IPS-20b (cell line): ENCODE results near the gene CRACR2A.

ENCODE experiments used
- H3K27ac ChIP-seq: one replicate; pipeline ENCODE4 v1.5.1; 2013; ENCODE audit warnings: low read length
- H3K27me3 ChIP-seq: 2 replicates; pipeline ENCODE4 v1.6.1; 2013; ENCODE audit warnings: mild to moderate bottlenecking, low read length, inconsistent platforms; ENCODE audit not compliant: insufficient read depth
- H3K36me3 ChIP-seq: 2 replicates; pipeline ENCODE4 v1.6.1; 2013; ENCODE audit warnings: low read depth, mild to moderate bottlenecking, inconsistent platforms, low read length, moderate library complexity; ENCODE audit not compliant: insufficient read depth
- H3K4me1 ChIP-seq: 2 replicates; pipeline ENCODE4 v1.6.1; 2013; ENCODE audit warnings: mild to moderate bottlenecking, control low read depth, inconsistent platforms, low read length, moderate library complexity; ENCODE audit not compliant: insufficient read depth
- H3K4me3 ChIP-seq: 2 replicates; pipeline ENCODE4 v1.5.1; 2013; ENCODE audit warnings: mild to moderate bottlenecking, low read length, inconsistent platforms
- H3K9ac ChIP-seq: 2 replicates; pipeline ENCODE4 v1.6.1; 2013; ENCODE audit warnings: low read depth, mild to moderate bottlenecking, inconsistent platforms, low read length, moderate library complexity
- H3K9me3 ChIP-seq: 2 replicates; pipeline ENCODE4 v1.6.1; 2013; ENCODE audit warnings: mild to moderate bottlenecking, low read depth, low read length, inconsistent platforms; ENCODE audit not compliant: insufficient read depth

Gene CRACR2A

DNA sequence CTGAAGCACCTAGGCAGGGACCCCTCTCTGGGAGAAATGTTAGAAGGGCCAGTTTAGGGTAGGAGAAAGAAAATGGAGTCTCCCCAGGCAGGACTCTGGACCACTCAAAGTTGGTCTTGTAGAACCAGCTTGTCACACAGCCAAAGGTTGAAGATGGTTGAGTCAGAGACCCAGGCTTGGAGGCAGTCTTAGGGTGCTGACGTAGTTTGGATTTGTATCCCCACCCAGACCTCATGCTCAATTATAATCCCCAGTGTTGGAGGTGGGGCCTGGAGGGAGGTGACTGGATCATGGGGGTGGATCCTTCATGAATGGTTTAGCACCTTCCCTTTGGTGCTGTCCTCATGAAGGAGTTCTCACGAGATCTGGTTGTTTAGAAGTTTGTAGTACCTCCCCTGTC lies 121.2 kb downstream of the CRACR2A start:
- H3K27me3 ChIP-seq = no peaks in the 10 kb centered on the region
- no peak overlapping the region for H3K4me3 ChIP-seq
- no peak overlapping the region for H3K9ac ChIP-seq
- H3K36me3 ChIP-seq = no peaks in the 10 kb centered on the region
- H3K9me3 ChIP-seq = no peaks in the 10 kb centered on the region
- H3K27ac ChIP-seq = no peak overlapping the region
- no peaks in the 10 kb centered on the region for H3K4me1 ChIP-seq

DNA sequence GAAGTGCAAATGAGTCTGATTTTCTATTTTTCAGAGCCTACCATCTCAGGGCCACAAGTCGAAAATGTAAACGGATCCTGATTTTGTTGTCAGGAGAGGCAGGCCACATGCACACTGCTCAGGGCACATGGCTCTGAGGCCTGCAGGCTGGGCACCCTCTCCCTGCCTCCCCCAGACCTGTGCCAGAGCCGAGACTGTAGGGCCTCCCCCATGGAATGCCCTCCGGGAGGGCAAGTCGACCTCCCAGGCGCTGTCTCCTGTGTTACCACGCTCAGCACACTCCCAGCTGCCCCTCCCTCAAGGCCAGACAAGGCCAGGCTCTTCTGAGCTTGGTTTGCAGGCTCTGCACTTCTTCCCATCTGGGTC lies 121.7 kb downstream of the CRACR2A start:
- Histone ChIP-seq H3K9ac (no peak overlapping the region), H3K9me3 (no peaks in the 10 kb centered on the region), H3K27ac (no peak overlapping the region), H3K4me3 (no peak overlapping the region), H3K4me1 (no peaks in the 10 kb centered on the region), H3K36me3 (no peaks in the 10 kb centered on the region), H3K27me3 (no peaks in the 10 kb centered on the region)

DNA sequence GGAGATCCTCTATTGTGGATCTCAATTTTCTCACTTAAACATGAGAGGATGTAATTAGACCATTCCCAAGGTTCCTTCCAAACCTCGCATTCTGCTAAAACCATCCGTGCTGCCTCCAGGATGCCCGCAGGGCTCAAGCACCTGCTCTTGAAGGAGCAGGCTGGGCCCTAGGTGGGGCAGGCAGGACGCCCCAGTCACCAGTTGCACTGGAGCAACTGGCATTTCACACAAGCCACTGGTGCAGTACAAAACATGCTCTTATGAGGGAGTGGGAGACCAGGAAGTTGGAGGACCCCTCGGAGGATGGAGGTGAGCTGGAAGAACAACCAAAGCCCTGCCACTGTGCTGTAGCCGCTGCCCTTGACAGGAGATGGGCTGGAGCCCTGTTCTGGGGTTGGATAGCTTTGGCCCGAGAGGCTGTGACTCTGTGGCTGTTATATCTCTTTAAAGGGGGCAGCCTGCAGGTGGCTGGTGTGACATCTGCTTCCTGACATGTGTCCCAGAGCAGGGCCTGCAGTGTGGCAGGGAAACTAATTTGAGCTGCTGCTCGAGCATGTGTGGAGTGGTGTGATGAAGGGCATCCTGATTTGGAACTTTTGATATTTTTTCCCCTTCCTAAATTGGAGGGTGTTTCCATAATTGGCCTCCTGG lies 122.2 kb downstream of the CRACR2A start:
- Histone ChIP-seq H3K27me3 (no peaks in the 10 kb centered on the region), H3K4me3 (no peak overlapping the region), H3K9me3 (no peaks in the 10 kb centered on the region), H3K27ac (no peak overlapping the region), H3K36me3 (no peaks in the 10 kb centered on the region), H3K9ac (no peak overlapping the region), H3K4me1 (no peaks in the 10 kb centered on the region)

DNA sequence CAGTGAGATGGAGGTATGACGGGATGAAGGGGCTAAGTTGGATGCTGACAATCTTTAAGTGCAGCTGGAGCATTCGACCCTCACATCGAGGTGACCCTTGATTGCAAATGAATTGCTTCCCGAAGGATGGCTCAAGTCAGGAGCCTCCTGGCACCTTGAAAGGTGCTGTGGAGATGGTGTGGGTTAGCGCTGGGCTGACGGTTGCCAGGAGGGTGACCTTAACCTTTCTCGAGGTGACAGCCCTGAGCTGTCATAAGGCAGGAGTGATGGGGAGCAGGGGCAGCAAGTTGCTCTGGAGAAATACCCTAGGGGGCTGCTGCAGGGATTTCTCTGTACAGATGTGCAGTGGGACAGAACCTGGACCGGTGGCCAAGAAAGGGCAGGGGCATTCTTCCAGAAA lies 122.8 kb downstream of the CRACR2A start:
- Histone ChIP-seq H3K9ac (no peak overlapping the region), H3K9me3 (no peaks in the 10 kb centered on the region), H3K4me1 (no peaks in the 10 kb centered on the region), H3K4me3 (no peak overlapping the region), H3K27ac (no peak overlapping the region), H3K36me3 (no peaks in the 10 kb centered on the region), H3K27me3 (no peaks in the 10 kb centered on the region)

DNA sequence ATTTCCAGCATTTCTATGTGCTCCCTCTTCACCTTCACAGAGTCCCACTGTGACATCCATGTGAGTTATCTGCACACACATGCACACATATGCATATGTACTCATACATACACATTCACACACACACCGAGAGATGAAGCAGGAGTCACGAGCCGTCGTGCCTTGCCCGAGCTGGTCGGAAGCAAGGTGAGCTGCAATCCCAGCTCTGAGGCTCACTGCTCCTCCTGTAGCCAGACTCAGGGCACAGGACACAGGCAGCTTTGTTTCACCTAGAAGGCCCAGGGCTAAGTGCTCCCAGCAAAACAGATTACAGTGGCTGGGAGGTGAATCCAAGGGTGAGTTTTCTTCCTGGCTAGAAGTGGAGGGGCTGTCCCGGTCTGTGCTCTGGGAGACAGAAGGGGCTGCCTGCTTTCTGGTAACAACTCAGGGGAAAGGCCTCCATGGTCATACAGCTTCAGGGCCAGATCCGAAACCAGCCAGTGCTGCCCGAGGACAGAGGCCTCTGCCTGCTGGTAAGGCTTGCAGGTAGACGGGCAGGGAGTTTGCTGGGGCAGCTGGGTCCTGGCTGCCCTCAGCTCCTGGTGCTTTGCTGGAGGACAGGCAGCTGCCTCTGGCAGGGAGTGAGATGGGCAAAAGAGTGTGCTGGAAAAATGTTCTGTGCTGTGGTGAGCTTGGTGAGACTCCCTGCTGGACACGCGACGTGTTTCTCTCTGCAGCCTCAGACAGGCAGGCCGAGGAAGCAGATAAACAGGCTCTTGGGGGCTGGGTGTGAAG lies 123.7 kb downstream of the CRACR2A start:
- no peak overlapping the region for H3K4me3 ChIP-seq
- H3K9ac ChIP-seq = no peak overlapping the region
- no peaks in the 10 kb centered on the region for H3K4me1 ChIP-seq
- no peaks in the 10 kb centered on the region for H3K36me3 ChIP-seq
- H3K9me3 ChIP-seq = no peaks in the 10 kb centered on the region
- no peaks in the 10 kb centered on the region for H3K27me3 ChIP-seq
- H3K27ac ChIP-seq = no peak overlapping the region

DNA sequence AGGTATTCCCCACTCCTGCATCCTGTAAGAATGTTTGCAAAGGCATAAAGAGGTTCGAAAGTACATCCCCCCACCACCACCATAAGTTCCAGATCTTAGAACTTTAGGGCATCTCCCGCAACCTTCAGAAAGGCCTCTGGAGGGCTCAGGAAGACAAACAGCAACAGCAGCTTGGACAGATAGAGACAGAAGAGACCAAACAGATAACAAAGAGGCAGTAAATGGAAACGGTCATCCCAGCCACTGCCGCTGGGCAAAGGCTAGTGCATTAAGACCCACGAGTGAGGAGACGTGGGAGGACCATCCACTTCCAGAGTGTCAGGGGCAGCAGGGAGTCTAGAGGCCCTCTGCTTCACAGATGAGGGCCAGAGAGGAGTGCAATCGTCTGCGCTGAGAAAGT lies 124.3 kb downstream of the CRACR2A start:
- H3K9ac ChIP-seq = no peak overlapping the region
- H3K27ac ChIP-seq = no peak overlapping the region
- no peaks in the 10 kb centered on the region for H3K27me3 ChIP-seq
- no peak overlapping the region for H3K4me3 ChIP-seq
- no peaks in the 10 kb centered on the region for H3K4me1 ChIP-seq
- H3K9me3 ChIP-seq = no peaks in the 10 kb centered on the region
- no peaks in the 10 kb centered on the region for H3K36me3 ChIP-seq

DNA sequence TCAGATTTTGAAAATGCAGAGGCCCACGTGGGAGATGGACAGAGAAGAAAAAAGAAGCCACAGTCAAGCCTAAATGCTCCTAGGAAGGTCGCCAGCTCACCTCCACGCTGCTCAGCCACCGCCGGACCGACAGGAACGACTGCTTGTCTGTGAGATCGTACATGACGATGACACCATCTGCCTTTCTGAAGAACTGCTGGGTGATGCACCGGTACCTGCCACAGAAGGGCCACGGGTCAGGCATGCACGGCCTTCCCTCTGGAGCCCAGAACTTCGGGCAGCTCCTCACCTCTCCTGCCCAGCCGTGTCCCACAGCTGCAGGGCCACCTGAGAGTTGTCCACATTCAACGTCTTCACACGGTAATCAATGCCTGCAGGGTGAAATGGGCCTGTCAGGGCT lies 125.6 kb downstream of the CRACR2A start:
- Histone ChIP-seq H3K4me3 (no peak overlapping the region), H3K27ac (no peak overlapping the region), H3K9me3 (no peaks in the 10 kb centered on the region), H3K27me3 (no peaks in the 10 kb centered on the region), H3K36me3 (no peaks in the 10 kb centered on the region), H3K4me1 (no peaks in the 10 kb centered on the region), H3K9ac (no peak overlapping the region)

DNA sequence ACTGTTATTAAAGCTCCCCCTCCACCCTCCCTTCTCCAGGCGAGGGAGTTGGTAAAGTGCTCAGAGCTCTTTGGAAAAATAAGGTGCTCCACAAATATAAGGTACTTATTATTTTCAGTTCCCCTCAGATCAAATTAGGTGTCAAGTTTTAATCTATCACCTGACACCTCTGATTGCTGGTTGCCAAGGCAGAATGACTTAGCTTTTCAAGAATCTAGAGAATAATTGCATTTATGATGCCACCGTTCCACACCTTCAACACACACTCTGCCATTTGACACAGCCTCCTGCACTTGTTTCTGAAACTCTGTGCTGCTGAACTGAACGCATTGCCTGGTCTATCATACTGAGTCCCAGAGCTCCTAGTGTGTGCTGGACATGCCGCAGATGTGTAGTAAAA lies 128.6 kb downstream of the CRACR2A start:
- no peaks in the 10 kb centered on the region for H3K36me3 ChIP-seq
- no peaks in the 10 kb centered on the region for H3K4me1 ChIP-seq
- H3K9ac ChIP-seq = no peak overlapping the region
- no peaks in the 10 kb centered on the region for H3K27me3 ChIP-seq
- no peaks in the 10 kb centered on the region for H3K9me3 ChIP-seq
- H3K27ac ChIP-seq = no peak overlapping the region
- H3K4me3 ChIP-seq = no peak overlapping the region

DNA sequence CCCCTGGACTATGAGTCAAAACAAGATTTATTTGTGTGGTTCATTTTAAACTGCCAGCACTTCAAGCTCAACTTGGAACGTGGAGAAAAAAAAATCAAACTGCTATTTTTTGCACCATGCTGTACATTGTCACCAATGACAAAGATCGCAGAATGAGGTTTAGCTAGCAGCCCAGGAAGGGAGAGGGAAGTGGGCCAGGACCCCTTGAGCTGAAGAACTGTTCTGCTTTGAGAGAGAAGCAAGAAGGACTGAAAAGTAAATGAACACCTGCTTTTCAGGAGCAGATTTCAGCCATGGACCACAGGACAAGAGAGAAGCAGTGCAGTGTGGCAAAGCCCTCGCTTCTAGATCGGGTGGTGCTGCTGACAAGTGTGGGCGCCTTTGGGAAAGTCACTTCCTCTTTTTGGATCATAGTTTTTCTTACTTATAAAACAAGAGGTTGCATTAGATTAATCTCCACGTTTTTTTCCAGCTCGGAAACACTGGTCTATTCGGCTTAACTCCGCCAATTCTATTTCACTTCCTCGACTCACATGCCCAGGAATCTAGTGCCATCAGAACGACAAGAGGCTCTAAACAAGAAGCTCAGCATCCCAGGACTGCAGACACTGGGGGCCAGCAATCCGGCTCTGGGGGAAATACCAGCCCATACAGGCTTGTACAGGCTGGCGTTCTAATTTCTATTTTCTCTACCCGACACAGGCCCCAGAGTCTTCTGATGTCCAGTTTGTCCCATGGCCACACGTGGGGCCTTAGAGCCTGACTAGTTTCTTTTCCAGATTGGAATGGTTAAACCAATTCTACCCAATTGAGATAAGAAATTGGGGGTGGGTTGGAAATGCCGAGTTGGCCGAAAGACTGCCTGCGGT lies 129.9 kb downstream of the CRACR2A start:
- Histone ChIP-seq H3K4me3 (no peak overlapping the region), H3K9me3 (no peaks in the 10 kb centered on the region), H3K9ac (no peak overlapping the region), H3K27ac (no peak overlapping the region), H3K27me3 (no peaks in the 10 kb centered on the region), H3K4me1 (no peaks in the 10 kb centered on the region), H3K36me3 (no peaks in the 10 kb centered on the region)

DNA sequence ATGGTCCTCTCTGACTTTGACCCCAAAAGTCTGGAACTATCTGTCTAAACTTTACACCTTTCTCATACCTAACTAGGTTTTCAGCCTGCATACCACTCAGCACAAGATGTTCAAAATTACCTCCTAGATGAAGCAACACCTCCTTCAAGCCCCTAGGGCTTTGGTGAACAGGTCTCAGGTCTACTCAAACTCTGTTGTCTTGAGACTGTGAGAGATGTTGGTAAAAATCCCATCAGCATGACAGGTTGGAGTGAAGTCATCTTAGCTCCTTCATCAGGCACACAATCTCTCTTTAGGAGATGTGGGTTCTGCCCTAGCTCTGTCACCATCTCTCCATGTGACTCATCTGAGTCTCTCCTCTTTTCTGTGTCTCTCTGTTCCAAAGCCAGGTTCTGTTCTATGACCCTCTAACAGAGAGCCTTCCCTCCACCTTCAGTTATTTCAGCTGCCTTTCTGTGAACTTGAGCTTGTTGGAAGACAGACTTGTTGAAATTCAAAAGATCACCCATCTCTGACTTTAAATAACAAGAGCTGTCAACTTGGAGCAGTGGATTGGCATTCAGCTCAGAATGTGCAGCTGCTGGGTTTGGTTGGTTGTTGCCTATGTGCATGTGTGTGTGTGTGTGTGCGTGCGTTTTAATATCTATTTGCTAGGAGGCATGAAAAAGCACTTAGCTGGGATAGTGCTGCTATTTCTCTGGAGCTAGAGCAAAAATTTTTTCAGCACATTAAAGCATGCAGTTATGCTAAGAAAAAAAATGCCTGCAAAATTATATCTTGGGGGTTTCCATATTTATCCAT lies 130.7 kb downstream of the CRACR2A start:
- Histone ChIP-seq H3K9ac (no peak overlapping the region), H3K4me1 (no peaks in the 10 kb centered on the region), H3K36me3 (no peaks in the 10 kb centered on the region), H3K27me3 (no peaks in the 10 kb centered on the region), H3K27ac (no peak overlapping the region), H3K4me3 (no peak overlapping the region), H3K9me3 (no peaks in the 10 kb centered on the region)

DNA sequence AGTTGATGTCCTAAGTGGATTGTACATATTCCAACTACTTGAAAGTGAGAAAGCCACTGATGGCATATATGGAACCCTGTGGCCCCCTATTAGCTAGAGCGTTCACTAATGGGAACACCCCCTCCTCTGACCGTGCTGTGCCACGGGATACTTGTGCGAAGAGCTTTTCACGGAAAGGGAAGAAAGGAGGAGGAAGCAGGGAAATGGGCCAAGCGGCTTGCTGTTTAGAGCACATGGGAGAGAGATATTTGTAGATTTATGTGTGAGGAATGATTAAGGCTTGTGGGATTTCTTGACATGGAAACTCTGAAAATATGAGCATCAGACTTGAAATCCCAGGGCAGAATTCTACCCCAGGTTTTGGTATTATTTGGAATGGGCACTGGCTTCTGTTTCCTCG lies 132.1 kb downstream of the CRACR2A start:
- H3K4me3 ChIP-seq = no peak overlapping the region
- no peak overlapping the region for H3K9ac ChIP-seq
- H3K27me3 ChIP-seq = no peaks in the 10 kb centered on the region
- H3K36me3 ChIP-seq = no peaks in the 10 kb centered on the region
- no peaks in the 10 kb centered on the region for H3K9me3 ChIP-seq
- no peaks in the 10 kb centered on the region for H3K4me1 ChIP-seq
- no peak overlapping the region for H3K27ac ChIP-seq
